Erythroblast (primary cell): ENCODE data around the gene TSHZ2.

ENCODE experiments used
- GATA1 ChIP-seq: IDR thresholded peaks from 2 replicates; pipeline ENCODE4 v1.6.1; 2011; ENCODE audit warnings: low read depth, mild to moderate bottlenecking, control low read depth, low read length, moderate library complexity
- POLR2A ChIP-seq: IDR thresholded peaks from 2 replicates; pipeline ENCODE4 v1.6.1; 2011; ENCODE audit warnings: mild to moderate bottlenecking, low read length

GRCh38 chr20:53138454-53139262, 166.5 kb downstream of the TSHZ2 start:
- no peak for TF ChIP-seq POLR2A
- no peak for TF ChIP-seq GATA1
